ENCODE data around the gene NTN1.
"Not testable (repeated sequence)": the region's sequence is repeated elsewhere in the genome, so short reads cannot be mapped to it uniquely, and the experiment has no call there.

The NTN1 gene

DNA sequence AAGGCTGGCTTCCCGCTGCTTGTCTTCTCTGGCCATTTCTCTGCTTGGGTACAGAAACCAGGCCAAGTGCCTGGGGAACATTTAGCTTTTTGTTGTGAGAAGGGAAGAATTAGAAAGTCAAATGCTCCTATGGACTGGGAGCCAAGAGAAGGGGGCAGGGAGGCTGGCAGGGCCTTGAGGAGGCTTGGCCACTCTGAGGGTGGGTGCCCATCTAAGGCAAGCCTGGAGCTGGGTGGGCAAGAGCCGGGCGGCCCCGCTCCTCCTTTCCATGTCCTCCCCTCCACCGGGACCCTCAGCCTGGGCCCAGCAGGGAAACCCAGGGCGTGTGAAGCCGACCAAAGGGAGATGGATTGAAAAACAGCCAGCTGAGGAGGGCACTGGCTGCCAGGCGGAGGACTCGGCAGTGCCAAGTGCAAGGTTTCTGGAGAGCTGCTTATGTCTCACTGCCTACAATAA is 69.4 kb downstream of the NTN1 start:
- DNase-seq: no peak

DNA sequence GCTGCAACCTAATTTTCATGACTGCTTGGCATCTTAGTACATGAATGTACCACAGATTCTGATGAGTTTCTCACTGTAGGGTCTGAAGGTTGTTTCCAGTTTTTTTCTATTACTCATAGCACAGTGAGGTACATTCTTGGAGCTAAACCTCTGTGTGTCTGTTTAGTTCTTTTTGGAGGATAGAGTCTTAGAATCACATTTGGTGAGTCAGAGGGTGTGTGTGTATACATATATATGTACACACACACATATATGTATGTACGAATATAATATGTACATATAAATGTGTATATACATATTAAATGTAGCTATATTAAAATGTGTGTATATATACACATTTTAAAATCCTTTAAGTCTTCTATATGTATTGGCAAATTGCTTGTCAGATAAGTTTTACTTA is 72.9 kb downstream of the NTN1 start:
- DNase-seq: no peak

DNA sequence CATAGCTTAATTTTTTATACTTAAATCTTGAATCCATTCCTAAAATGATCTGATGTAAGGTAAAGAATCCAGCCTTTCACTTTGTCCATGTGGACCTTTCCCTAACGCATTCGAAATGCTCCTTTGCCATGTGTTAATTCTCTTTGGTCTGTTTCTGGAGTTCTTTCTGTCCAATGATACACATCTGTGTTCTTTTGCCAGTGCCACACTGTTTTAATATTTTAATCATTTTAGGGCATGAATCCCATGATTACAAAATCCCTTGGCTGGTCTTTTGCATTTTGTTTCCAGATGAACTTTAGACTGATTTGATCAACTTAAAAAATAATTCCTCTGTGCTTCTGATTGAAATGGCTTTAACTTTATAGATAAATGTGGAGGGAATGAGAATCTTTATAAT is 74.1 kb downstream of the NTN1 start:
- no peak for DNase-seq

GRCh38 chr17:9098242-9098825 is 77.0 kb downstream of the NTN1 start:
- no peak for DNase-seq

GRCh38 chr17:9101356-9101755 is 80.0 kb downstream of the NTN1 start:
- no peak for DNase-seq

DNA sequence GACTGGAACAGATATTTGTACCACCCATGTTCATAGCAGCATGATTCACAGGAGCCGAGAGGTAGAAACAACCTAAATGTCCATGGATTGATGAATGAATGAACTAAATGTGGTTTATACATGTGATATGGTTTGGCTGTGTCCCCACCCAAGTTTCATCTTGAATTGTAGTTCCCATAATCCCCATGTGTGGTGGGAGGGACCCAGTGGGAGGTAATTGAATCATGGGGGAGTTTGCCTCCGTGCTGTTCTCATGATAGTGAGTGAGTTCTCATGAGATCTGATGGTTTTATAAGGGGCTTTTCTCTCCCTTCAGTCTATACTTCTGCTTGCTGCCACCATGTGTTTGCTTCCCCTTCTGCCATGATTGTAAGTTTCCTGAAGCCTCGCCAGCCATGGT is 81.9 kb downstream of the NTN1 start:
- DNase-seq: not testable (repeated sequence)

DNA sequence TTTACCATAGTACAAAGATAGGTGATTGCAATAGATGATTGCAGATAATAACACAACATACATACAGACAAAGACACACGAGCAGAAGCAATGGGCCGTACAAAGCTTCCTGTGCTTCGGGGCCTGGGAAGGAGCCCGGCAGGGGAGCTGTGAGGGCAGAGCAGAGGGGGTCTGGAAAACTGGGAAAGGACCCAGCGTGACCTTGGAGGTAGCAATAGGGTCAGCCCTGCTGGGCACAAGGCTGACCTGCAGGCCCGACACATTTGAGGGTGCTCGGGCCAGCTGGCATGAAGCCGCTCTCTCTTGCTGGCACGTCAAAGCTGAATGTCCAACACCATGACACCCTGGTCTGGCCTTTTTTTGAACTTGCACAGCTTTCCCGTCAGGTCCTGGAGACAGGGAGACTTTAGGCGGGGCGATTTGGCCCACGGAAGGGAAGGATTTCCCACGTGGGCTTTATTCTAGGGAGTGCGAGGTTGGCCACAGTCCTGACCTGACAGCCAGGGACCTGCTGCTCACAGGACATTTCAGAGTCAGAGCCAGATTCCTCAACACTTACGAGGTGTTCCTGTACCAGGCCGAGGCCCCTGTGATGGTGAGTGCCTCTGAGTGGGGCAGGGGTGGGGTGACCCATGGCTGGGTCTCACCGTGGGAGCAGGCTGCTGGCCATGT is 83.2 kb downstream of the NTN1 start:
- no peak for DNase-seq

- DNase-seq: no peak
These were observed 84.0 kb downstream of the NTN1 start for GRCh38 chr17:9105068-9105868.

GRCh38 chr17:9106278-9106677 is 85.0 kb downstream of the NTN1 start:
- not testable (repeated sequence) for DNase-seq

- no peak for DNase-seq
These were observed 86.2 kb downstream of the NTN1 start for GRCh38 chr17:9107527-9107926.

DNA sequence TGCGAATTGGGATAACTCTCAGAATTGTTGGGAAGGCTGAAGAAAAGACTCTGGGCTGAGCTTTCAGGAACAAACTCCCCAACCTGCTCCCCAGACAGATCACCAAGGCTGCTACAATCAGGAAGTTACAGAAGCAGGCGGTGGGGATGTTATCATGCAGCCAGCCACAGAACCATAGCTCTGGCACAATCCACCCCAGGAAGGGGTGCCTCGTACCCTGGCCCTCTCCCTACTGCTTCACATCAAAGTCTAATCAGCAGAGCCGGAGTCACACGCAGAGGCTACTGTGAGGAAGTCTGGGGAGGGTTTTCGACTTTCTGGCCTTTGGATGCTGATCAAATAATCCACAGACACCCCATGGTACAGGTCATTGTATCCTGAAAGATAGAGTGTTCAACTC is 86.8 kb downstream of the NTN1 start:
- DNase-seq: no peak

DNA sequence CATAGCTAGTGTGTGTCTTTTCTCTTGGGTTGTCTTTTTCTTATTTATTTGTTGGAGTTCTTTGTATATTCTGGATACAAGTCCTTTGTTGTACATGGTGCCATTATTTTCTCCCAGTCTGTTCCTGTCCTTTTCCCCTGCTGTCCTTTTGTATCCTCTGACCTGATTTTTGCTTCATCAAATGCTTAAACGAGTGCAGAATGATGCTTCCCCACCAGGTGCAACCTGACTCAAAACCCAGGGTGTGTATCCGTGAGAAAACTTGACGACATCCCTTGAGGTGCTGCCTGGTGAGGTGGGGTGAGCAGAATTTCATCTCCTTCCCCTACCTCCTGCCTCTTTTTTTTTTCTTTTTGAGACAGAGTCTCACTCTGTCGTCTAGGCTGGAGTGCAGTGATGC is 88.6 kb downstream of the NTN1 start:
- DNase-seq: no peak

DNA sequence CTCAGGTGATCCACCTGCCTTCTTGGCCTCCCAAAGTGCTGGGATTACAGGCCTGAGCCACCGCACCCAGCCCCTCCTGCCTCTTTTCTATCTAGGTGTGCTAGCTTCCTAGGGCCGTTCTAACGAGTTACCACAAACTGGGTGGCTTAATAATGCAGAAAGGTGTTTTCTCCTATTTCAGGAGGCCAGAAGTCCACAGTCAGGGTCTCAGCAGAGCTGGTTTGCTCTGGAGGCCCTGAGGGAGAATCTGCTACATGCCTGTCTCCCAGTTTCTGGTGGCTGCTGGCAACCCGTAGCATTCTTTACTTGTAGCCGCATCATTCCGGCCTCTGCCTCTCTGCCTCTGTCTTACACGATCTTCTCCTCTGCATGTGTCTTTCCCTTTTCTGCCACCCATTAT is 89.2 kb downstream of the NTN1 start:
- no peak for DNase-seq

DNA sequence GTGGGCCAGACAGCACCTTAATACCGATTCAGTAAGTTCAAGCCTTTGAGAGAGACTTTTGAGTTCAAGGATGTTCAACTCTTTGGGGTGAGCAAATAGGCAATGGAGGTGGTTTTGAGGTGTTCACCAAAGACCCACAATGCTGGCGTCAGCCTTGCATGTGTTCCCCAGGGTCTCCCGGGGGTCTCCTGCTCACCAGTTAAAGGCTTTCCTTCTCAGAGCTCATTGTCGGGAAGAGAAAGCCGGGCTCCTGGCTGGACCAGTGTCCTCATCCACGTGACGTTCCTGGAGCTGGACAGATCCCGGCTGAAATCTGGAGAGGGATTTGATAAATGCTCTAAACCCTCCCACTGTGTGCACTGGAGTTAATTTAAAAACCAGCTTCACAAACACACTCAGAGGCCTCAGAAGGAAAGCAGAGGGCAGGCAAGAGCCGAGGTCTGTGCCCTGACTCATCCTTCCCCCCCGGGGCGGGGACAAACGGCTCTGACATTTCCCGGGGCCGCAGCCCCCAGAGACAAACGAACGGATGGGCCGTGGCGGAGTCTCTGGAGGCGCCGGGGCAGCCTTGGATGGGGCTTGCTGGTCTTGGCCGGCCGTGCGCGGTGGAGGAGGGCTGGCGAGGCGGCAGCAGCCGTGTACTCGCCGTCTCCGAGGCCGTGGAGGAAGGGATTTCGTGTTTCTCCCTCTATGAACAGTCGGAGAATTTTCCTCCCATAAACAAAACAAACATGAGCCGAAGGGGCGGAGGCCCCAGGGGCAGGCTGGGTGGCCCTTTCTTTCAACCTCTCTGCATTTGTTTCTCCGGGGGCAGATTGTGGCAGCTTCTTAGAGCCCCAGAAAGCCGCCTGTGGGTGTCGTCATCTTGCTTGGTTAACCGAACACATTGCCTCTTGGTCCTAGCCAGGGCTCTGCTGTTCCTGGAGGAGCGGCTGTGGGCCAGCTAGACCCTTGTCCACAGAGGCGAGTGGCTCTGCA is 94.2 kb downstream of the NTN1 start:
- no peak for DNase-seq

DNA sequence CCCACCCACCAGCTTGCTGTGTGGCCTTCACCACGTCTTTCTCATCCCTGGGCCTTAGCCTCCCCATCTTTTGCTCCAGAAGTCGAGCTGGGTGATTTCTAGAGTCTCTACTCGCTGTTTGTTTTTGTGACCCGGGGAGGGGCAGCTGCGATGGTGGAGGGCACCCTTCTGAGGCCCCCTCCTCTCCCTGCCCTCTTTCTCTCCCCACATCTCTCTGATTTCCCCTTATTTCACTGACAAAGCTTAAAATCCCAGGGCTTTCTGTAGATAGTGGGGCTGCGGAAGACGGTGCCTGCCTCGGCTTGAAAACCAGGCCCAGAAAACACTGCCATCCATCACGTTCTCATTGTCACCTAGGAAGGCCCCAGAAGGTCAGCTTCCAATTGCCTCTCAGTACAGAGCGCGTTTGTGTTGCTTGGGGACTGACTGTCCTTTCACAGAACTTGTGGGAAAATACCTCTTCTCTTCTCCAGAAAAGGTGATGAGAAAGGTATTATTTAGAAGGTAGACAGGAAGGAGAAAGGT is 95.1 kb downstream of the NTN1 start:
- no peak for DNase-seq

DNA sequence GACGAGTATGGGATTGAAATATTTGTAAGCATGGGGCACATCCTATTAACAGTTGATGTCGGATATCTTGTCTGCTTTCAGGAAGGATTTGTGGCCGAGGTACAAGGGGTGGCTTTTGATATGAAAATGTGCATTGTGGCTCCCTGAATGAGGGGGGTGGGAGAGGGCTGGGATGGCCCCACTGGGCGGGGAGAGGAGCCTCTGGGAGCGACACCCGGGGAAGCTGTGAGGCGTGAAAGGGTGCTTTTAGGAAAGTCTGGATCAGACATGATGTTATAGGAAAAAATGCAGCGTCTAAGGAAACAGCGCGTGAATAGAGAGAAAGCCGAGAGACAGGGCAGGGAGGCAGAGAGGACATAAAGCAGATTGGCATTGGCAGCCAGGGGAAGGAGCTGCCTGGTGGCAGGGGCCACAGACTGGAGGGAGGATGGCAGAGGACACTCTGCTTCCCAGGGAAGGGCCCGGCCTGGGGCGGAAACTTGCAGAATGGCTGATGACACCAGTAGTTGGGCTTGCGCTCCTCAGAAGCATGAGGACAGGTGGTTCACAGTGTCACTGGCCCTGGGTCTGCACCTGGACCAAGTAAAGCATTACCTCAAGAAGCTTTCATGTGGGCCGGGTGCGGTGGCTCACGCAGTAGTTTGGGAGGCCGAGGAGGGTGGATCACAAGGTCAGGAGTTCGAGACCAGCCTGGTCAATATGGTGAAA is 95.7 kb downstream of the NTN1 start:
- no peak for DNase-seq

- DNase-seq: no peak
These were observed 99.2 kb downstream of the NTN1 start for GRCh38 chr17:9120471-9120870.

DNA sequence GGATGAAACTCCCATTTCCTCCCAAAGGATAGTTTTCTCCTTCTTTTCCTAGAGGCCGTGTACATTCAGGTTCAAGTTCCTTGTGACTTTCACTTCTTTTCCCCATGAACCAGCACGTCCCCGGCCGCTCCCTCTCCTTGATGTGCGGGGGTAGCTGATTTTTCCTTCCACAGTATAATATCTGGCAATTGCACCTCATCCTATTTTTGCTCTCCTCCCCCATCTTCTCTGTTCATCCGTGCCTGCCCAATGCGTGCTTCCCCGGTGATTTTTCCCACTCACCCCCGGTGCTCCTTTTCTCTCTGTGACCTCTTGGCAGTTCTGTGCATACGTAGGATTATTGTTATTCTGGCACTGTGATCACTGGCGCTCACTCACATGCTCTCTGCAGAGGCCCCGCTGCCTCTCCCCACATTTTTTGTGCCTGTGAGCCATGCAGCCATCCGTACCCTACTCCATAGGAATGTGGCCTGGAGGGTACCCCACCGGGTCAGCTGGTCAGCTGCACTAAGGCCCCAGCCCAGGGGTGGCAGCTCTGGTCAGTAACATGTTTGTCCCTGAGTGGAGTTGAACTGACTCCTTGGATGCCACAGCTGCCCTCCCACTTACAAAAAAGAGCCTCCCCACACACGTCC is 100.0 kb downstream of the NTN1 start:
- no peak for DNase-seq

GRCh38 chr17:9123594-9124553 is 102.6 kb downstream of the NTN1 start:
- no peak for DNase-seq

GRCh38 chr17:9124554-9124935 is 103.2 kb downstream of the NTN1 start:
- DNase-seq: no peak
